Measurements from ENCODE around the gene CD27. TPM values are rescaled to one million over a fixed set of nuclear protein-coding genes. Genes with fewer than 3 reads are reported as not detected.

Gene CD27
- total and polyA plus RNA-seq, 9 of the 15 experiments (the other 6 are each of a cell fraction or from before 2014, with no cell fraction given) = 0.24 TPM; not detected in 8

DNA sequence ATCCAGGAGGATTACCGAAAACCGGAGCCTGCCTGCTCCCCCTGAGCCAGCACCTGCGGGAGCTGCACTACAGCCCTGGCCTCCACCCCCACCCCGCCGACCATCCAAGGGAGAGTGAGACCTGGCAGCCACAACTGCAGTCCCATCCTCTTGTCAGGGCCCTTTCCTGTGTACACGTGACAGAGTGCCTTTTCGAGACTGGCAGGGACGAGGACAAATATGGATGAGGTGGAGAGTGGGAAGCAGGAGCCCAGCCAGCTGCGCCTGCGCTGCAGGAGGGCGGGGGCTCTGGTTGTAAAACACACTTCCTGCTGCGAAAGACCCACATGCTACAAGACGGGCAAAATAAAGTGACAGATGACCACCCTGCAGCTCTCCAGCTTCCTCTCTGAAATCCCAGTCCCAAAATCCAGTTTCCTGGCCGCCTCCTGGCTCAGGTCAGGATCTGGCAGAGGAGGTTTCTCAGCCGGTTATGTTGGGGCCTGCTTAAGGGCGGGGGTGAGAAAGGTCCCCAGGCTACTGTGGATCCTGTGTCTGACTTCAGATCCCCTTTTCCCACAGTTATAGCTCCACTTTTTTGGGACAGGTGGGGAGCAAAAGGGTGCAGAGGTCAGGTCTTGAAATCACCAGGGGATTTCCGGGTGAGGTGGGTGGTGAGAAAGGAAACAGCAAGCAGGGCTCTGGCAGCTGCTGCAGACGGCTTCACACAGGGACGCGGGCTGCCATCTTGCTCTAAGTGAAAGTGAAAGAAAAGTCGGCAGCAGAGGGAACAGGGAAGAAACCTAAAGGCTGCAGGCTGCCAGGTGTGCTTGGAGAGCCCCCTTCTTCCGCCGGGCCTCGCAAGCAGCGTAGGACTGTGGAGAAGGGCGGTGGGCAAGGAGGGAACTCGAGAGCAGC, 6.8 kb downstream of the CD27 start, which contains the start of gene TAPBPL (continued):
- peak; percentile 71 for TF ChIP-seq ZNF766 (CRISPR knock-in tag; conservative IDR thresholded peaks at IDR 0.05)
- TF ChIP-seq RERE (CRISPR knock-in tag; IDR thresholded peaks at IDR 0.05; ENCODE audit: borderline replicate concordance) = no peak
- peak; percentile 33 for TF ChIP-seq TAF9B (IDR thresholded peaks at IDR 0.05; ENCODE audit: partially characterized antibody)
- TF ChIP-seq, protein P1, sequence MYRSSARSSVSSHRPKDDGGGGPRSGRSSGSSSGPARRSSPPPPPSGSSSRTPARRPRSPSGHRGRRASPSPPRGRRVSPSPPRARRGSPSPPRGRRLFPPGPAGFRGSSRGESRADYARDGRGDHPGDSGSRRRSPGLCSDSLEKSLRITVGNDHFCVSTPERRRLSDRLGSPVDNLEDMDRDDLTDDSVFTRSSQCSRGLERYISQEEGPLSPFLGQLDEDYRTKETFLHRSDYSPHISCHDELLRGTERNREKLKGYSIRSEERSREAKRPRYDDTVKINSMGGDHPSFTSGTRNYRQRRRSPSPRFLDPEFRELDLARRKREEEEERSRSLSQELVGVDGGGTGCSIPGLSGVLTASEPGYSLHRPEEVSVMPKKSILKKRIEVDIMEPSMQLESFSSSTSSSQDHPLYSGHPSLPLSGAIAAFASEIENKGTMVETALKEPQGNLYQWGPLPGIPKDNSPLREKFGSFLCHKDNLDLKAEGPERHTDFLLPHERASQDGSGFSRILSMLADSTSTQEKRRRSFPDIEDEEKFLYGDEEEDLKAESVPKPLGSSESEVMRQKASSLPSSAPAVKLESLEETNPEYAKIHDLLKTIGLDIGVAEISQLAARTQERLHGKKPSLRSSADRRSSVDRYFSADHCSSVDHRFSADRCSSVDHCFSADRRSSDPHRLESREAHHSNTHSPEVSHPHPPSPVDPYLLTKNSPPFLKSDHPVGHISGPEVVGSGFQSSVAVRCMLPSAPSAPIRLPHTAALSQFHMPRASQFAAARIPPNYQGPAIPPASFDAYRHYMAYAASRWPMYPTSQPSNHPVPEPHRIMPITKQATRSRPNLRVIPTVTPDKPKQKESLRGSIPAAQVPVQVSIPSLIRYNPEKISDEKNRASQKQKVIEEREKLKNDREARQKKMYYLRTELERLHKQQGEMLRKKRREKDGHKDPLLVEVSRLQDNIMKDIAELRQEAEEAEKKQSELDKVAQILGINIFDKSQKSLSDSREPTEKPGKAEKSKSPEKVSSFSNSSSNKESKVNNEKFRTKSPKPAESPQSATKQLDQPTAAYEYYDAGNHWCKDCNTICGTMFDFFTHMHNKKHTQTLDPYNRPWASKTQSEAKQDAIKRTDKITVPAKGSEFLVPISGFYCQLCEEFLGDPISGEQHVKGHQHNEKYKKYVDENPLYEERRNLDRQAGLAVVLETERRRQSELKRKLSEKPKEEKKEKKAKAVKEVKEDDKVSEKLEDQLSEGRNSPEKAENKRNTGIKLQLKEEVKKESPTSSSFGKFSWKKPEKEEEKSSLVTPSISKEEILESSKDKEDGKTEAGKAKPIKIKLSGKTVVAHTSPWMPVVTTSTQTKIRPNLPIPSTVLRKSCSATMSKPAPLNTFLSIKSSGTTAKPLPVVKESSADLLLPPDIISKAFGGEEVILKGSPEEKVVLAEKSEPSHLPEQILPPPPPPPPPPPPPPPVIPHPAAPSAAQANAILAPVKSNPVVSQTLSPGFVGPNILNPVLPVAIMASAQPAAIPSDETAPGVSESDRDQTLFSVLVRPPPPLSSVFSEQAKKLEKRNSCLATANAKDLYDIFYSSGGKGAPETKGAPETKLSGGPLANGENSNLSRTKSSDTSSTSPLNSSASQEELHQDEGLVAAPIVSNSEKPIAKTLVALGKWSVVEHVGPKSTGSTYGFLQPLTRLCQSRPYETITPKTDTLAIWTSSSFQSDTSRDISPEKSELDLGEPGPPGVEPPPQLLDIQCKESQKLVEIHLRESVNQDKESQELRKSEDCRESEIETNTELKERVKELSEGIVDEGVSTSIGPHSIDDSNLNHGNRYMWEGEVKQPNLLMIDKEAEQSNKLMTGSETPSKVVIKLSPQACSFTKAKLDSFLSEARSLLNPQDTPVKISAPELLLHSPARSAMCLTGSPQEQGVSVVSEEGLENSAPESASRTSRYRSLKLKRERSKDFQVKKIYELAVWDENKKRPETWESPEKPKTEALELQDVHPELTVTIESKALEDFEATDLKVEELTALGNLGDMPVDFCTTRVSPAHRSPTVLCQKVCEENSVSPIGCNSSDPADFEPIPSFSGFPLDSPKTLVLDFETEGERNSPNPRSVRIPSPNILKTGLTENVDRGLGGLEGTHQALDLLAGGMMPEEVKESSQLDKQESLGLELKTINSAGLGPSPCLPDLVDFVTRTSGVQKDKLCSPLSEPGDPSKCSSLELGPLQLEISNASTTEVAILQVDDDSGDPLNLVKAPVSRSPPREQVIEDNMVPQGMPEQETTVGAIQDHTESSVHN (IDR thresholded peaks at IDR 0.05; ENCODE audit: borderline replicate concordance in 1 of 2, low read depth in 1 of 2) = no peak; a peak in 1 of 4 replicates
- TF ChIP-seq NR2F6 (CRISPR knock-in tag; IDR thresholded peaks at IDR 0.05) = no peak
- TF ChIP-seq JUND (IDR thresholded peaks at IDR 0.05; ENCODE audit: borderline replicate concordance, low read depth, low read length) = no peak
- TF ChIP-seq JUND (tag; IDR thresholded peaks at IDR 0.05; ENCODE audit: borderline replicate concordance, low read depth, low read length) = no peak
- no peak for TF ChIP-seq PURB (CRISPR knock-in tag; IDR thresholded peaks at IDR 0.05; ENCODE audit: low read depth)
- TF ChIP-seq FUS (optimal IDR thresholded peaks at IDR 0.05; ENCODE audit: low read depth, low read length) = no peak

Measured in K562 (cell line).